HUDEP-2 (cell line): ENCODE measurements around the gene FAM168A.

Experiments used
- DNase-seq, 76 experiments: peaks; one replicate each; lab custom pipeline; 2025; ENCODE audit not compliant: unreplicated experiment in 76 of 76; lab: John Stamatoyannopoulos, UW

FAM168A gene

DNA sequence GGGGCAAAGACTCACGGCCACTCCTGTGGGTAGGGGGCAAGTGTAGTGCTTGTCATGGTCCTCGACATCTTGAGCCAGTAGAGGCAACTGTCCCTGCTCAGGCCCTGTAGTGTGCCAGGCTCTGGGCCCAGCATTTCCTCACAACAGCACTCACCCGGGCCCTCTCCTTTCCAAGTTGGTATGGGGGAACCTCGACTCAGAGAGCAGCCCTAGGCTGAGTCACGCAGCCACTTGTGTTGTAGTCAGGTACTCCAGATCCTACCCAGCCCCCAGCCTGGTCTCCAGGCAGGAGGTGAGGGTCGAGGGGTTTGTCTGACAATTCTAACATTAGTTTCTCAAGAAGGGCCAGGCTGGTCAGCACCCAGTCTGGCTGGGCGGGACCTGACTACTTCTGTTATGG, 217.6 kb downstream of the FAM168A start:
- no peak for DNase-seq

- DNase-seq, result peak in 13 of 76 experiments; percentile 14 to 40 (median 21)
Observed at GRCh38 chr11:73379189-73379880, 218.6 kb downstream of the FAM168A start.

DNA sequence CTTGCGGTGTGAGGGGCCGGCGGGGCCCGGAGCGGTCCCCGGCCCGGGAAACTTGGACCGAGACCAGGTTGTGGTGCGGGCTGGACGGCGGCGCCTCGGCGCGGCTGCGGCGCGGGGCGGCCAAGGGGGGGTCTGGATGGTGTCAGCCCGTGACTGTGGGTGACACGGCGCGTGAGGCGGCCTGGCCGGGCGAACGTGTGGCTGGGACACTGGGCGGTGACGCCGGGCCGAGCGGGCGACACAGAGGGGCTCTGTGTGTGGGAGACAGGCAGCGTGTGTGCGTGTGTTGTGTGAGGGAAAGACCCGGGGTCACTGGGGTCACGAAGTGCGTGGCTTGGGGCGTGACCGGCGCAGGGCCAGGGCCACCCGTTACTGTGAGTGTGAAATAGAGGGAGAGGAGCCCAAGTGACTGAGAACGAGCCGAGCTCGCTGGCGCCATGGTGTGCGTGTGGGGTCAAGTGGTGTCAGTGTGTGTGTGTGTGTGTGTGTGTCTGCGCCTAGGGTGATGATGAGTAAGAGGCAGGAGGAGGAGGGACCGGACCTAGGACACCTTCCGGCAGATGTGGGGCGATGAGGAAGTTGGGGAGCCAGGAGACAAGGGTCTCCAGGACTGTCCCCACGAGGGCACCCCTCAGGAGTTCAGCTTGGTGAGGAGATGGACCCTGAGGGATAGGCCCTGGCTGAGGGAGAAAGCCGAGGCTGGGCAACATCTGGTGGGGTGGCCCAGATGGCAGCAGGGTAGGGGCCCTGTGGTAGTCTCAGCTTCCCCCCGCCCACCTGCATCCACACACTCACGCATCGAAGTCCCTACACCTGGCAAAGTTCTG, 220.9 kb downstream of the FAM168A start:
- peak in 60 of 76 experiments; percentile 7 to 80 (median 52) for DNase-seq

GRCh38 chr11:73376160-73376802, 221.6 kb downstream of the FAM168A start, which contains the start of gene RELT:
Gene RELT (plus strand): TSS chr11:73376399. CDS start chr11:73389137, 12,738 bp downstream.
- peak in 75 of 76 experiments; percentile 28 to 97 (median 92) for DNase-seq

DNA sequence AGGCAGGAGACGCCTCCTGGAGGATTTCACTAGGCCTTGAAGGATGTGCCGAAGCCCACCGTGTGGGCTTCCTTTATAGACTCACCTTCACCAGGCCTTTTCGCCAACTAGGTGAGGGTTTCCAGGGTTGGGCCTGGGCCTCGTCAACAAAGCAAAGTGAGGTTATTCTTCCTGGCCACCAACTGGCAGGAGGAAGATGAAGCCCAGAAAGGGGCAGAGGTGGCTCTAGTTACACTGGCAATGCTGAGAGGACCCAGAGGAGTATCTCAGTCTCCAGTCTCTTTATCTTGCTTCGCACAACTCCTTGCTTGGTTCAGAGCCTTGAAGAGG, 222.1 kb downstream of the FAM168A start:
- DNase-seq, result peak in 2 of 76 experiments; percentile 62 to 69

- no peak for DNase-seq
Observed at GRCh38 chr11:73374151-73374550, 223.8 kb downstream of the FAM168A start.

- DNase-seq, result peak in 20 of 76 experiments; percentile 6 to 46 (median 20)
Observed at GRCh38 chr11:73372375-73372993, 225.4 kb downstream of the FAM168A start.

DNA sequence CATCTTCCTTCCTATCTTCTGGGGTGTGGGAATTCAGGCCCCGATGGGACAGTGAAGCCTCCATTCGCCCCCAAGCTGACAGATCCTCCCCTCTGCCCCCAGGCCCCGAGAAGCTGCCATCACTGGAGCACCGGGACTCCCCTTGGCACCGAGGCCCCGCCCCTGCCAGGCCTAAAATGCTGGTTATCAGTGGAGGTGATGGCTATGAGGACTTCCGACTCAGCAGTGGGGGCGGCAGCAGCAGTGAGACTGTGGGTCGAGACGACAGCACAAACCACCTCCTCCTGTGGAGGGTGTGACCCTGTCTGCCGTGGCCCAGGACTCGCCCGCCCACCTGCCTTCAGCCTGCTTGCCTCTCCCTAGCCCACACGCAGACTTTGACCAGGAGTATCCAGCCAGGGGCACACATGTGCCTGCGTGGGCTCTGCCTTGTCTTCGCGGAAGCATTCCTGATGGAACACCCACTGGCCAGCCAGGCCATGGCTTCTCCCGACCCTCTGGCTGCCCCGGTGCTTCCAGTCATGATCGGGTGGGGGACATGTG, 230.4 kb downstream of the FAM168A start:
- DNase-seq, result peak in 1 of 76 experiments; percentile 16

GRCh38 chr11:73366953-73367352, 231.0 kb downstream of the FAM168A start:
- no peak for DNase-seq

DNA sequence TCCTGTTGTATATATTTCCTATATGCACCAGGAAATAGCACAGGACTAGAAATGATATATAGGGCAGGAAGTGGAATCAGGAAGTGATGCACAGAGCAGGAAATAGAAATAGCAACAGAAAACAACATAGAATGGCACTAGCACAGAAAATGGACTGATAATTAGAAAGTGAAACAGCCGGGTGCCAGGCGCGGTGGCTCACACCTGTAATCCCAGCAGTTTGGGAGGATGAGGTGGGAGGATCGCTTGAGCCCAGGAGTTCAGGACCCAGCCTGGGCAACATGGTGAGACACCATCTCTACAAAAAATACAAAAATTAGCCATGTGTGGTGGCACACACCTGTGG, 231.7 kb downstream of the FAM168A start:
- no peak for DNase-seq

- DNase-seq, result no peak
Observed at GRCh38 chr11:73365352-73366264, 232.3 kb downstream of the FAM168A start.

- no peak for DNase-seq
Observed at GRCh38 chr11:73363147-73363546, 234.8 kb downstream of the FAM168A start.

DNA sequence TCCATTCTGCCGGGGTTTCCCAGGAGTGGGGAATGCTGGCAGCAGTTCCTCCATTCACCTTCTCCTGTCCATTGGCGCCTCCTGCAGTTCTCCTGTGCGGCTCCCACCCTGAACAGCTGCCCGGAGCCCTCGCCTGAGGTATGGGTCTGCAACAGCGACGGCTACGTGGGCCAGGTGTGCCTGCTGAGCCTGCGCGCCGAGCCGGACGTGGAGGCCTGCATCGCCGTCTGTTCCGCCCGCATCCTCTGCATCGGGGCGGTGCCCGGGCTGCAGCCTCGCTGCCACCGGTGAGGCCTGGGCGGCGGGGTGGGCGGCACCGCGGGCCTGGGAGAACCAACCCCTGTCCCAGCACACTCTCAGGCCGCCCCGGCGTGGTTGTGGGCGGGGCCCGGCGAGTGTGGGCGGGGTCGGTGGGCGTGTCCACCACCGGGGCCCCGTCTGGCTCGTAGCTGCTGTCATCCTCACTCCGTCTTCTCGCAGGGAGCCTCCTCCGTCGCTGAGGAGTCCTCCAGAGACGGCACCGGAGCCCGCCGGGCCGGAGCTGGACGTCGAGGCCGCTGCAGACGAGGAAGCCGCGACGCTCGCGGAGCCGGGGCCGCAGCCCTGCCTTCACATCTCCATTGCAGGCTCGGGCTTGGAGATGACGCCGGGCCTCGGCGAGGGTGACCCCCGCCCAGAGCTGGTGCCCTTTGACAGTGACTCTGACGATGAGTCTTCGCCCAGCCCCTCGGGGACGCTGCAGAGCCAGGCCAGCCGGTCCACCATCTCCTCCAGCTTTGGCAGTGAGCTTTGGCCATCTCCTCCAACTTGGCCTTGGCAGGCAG, 235.7 kb downstream of the FAM168A start:
- DNase-seq, result peak in 2 of 76 experiments; percentile 8 to 32

GRCh38 chr11:73360743-73361369, 237.1 kb downstream of the FAM168A start:
- no peak for DNase-seq

- DNase-seq, result peak in 26 of 76 experiments; percentile 2 to 55 (median 26)
Observed at GRCh38 chr11:73359930-73360742, 237.8 kb downstream of the FAM168A start.

DNA sequence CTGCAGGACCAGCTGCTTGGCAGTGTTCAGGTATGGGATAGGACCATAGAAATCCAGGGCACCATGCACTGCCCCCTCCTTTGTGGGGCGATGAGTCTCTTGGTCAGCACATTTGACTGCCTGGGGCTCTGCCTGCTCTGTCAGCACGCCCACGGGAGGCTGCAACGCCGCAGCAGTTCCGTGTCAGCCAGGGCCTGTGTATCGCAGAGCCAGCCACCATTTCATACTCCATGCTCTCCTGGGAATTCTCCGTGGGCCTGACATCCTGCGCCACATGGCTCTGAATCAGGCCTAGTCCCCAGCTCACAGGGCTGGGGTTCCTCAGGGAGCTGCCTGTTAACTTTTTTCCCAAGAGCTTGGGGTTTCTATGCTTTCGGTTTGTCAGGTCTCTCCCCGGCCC, 238.6 kb downstream of the FAM168A start:
- DNase-seq, result no peak

DNA sequence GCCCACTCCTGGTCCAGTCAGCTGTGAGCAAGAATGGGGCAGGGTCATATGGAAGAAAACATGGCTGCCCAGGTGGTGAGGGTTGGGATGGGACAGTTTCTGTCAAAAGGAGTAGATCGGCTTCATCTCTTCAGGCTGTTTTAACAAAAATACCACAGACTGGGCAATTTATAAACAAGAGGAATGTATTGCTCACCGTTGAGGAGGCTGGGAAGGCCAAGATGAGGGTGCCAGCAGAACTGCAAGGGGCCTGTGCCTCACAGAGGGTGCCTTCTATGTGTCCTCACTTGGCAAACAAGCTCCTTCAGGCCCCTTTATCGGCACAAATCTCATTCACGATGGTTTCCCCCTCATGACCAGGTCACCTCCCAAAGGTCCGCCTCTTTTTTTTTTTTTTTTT, 239.8 kb downstream of the FAM168A start:
- DNase-seq, result no peak
